ENCODE results near the gene NTRK3.

- TF ChIP-seq CTCF (IDR thresholded peaks at IDR 0.05) (no peak), POLR2A (IDR thresholded peaks at IDR 0.05) (no peak)
Observed at GRCh38 chr15:88126695-88127431, 129.7 kb downstream of the NTRK3 start.
